Activated CD4-positive, alpha-beta T cell treated with anti-CD3 and anti-CD28 coated beads, Interleukin-2, amount 10 ng/mL, durations not matched to agents 24 days and 14 days (primary cell): ENCODE measurements around the gene RELCH. TPM values are rescaled to one million over a fixed set of nuclear protein-coding genes. Genes with fewer than 3 reads are reported as not detected.

Experiments used
- DNase-seq: peaks from one replicate; pipeline ENCODE4 v3.0.0; 2022
- H3K27ac Mint-ChIP-seq: one replicate; pipeline ENCODE4 v1.8.0; 2022; ENCODE audit warnings: mild to moderate bottlenecking, mixed read lengths
- H3K27me3 Mint-ChIP-seq: one replicate; pipeline ENCODE4 v1.8.0; 2022; ENCODE audit warnings: mixed read lengths
- H3K36me3 Mint-ChIP-seq: one replicate; pipeline ENCODE4 v1.8.0; 2022; ENCODE audit warnings: low read depth, mild to moderate bottlenecking, mixed read lengths
- H3K4me1 Mint-ChIP-seq: one replicate; pipeline ENCODE4 v1.8.0; 2021; ENCODE audit warnings: mixed read lengths
- H3K4me3 Mint-ChIP-seq: one replicate; pipeline ENCODE4 v1.8.0; 2022; ENCODE audit warnings: mild to moderate bottlenecking, moderate library complexity, mixed read lengths
- H3K9me3 Mint-ChIP-seq: one replicate; pipeline ENCODE4 v1.8.0; 2021; ENCODE audit warnings: mixed read lengths
- intact Hi-C: fragments of 100-400 bp; cut with micrococcal nuclease; formaldehyde crosslinking; loops from one replicate; pipeline ENCODE4 v1.15.1; 2023
- total RNA-seq: library from RNA; stranded (reverse); gene quantifications from 2 replicates; pipeline ENCODE4 v1.2.3, GENCODE V29; 2022

Gene RELCH
- total RNA-seq, 1 donor from 2014 or later, result 31.1 TPM

GRCh38 chr18:62249478-62250097, 62.5 kb downstream of the RELCH start:
- DNase-seq, result peak; percentile 89
- H3K4me1 Mint-ChIP-seq, result no peaks in the 10 kb centered on the region
- H3K27me3 Mint-ChIP-seq, result no peaks in the 10 kb centered on the region
- intact Hi-C loops, result loop anchor here (1.0 kb wide), 2 partner anchors 62 to 66 kb away; partner anchors contain the start of genes PIGN and RELCH
- no peaks in the 10 kb centered on the region for H3K9me3 Mint-ChIP-seq
- no peak overlapping the region for H3K4me3 Mint-ChIP-seq
- H3K27ac Mint-ChIP-seq, result no peak overlapping the region
- H3K36me3 Mint-ChIP-seq, result peaks cover 12% of the 10 kb centered on the region

- intact Hi-C loops, result no loop called here
- no peaks in the 10 kb centered on the region for H3K9me3 Mint-ChIP-seq
- no peak overlapping the region for H3K27ac Mint-ChIP-seq
- H3K36me3 Mint-ChIP-seq, result peaks cover 12% of the 10 kb centered on the region
- no peaks in the 10 kb centered on the region for H3K4me1 Mint-ChIP-seq
- DNase-seq, result no peak
- H3K4me3 Mint-ChIP-seq, result no peak overlapping the region
- H3K27me3 Mint-ChIP-seq, result no peaks in the 10 kb centered on the region
These were observed 63.4 kb downstream of the RELCH start for GRCh38 chr18:62250475-62250874.

- Mint-ChIP-seq H3K27me3 (no peaks in the 10 kb centered on the region), H3K4me1 (no peaks in the 10 kb centered on the region), H3K9me3 (no peaks in the 10 kb centered on the region), H3K4me3 (no peak overlapping the region), H3K27ac (no peak overlapping the region), H3K36me3 (peaks cover 38% of the 10 kb centered on the region)
- intact Hi-C loops, result no loop called here
- DNase-seq, result no peak
These were observed 71.0 kb downstream of the RELCH start for GRCh38 chr18:62258093-62258492.

GRCh38 chr18:62258616-62259015, 71.6 kb downstream of the RELCH start:
- Mint-ChIP-seq H3K36me3 (peaks cover 38% of the 10 kb centered on the region), H3K9me3 (no peaks in the 10 kb centered on the region), H3K4me3 (no peak overlapping the region), H3K27ac (no peak overlapping the region), H3K27me3 (no peaks in the 10 kb centered on the region), H3K4me1 (no peaks in the 10 kb centered on the region)
- no peak for DNase-seq
- intact Hi-C loops, result no loop called here

- Mint-ChIP-seq H3K4me3 (no peak overlapping the region), H3K4me1 (peaks cover 3% of the 10 kb centered on the region), H3K9me3 (no peaks in the 10 kb centered on the region), H3K27ac (no peak overlapping the region), H3K36me3 (peaks cover 46% of the 10 kb centered on the region), H3K27me3 (no peaks in the 10 kb centered on the region)
- intact Hi-C loops, result no loop called here
- no peak for DNase-seq
These were observed 75.0 kb downstream of the RELCH start for GRCh38 chr18:62262061-62262460.

GRCh38 chr18:62264984-62265383, 77.9 kb downstream of the RELCH start:
- Mint-ChIP-seq H3K4me3 (no peak overlapping the region), H3K27ac (no peak overlapping the region), H3K4me1 (peaks cover 3% of the 10 kb centered on the region), H3K9me3 (no peaks in the 10 kb centered on the region), H3K36me3 (peaks cover 31% of the 10 kb centered on the region), H3K27me3 (no peaks in the 10 kb centered on the region)
- no peak for DNase-seq
- intact Hi-C loops, result no loop called here

- intact Hi-C loops, result no loop called here
- Mint-ChIP-seq H3K36me3 (peaks cover 28% of the 10 kb centered on the region), H3K4me3 (no peak overlapping the region), H3K9me3 (no peaks in the 10 kb centered on the region), H3K27ac (peak overlapping the region; percentile 2), H3K27me3 (no peaks in the 10 kb centered on the region), H3K4me1 (peaks cover 20% of the 10 kb centered on the region)
- DNase-seq, result no peak
These were observed 90.0 kb downstream of the RELCH start for GRCh38 chr18:62277045-62277444.

GRCh38 chr18:62279561-62279960, 92.5 kb downstream of the RELCH start:
- H3K9me3 Mint-ChIP-seq, result peaks cover 7% of the 10 kb centered on the region
- no peak for DNase-seq
- H3K4me3 Mint-ChIP-seq, result no peak overlapping the region
- H3K36me3 Mint-ChIP-seq, result peaks cover 42% of the 10 kb centered on the region
- no peak overlapping the region for H3K27ac Mint-ChIP-seq
- peaks cover 24% of the 10 kb centered on the region for H3K4me1 Mint-ChIP-seq
- no peaks in the 10 kb centered on the region for H3K27me3 Mint-ChIP-seq
- intact Hi-C loops, result no loop called here

GRCh38 chr18:62280058-62280457, 93.0 kb downstream of the RELCH start:
- intact Hi-C loops, result no loop called here
- Mint-ChIP-seq H3K36me3 (peaks cover 44% of the 10 kb centered on the region), H3K4me1 (peaks cover 24% of the 10 kb centered on the region), H3K27ac (no peak overlapping the region), H3K4me3 (no peak overlapping the region), H3K9me3 (peaks cover 7% of the 10 kb centered on the region), H3K27me3 (no peaks in the 10 kb centered on the region)
- DNase-seq, result no peak

GRCh38 chr18:62280786-62281185, 93.7 kb downstream of the RELCH start:
- peak overlapping the region; percentile 74 for H3K27ac Mint-ChIP-seq
- intact Hi-C loops, result loop anchor here (1.0 kb wide), 1 partner anchor 45 kb away; the partner anchor contains the start of gene TNFRSF11A
- no peak for DNase-seq
- H3K4me1 Mint-ChIP-seq, result peaks cover 28% of the 10 kb centered on the region
- no peak overlapping the region for H3K4me3 Mint-ChIP-seq
- peaks cover 49% of the 10 kb centered on the region for H3K36me3 Mint-ChIP-seq
- no peaks in the 10 kb centered on the region for H3K27me3 Mint-ChIP-seq
- H3K9me3 Mint-ChIP-seq, result peaks cover 7% of the 10 kb centered on the region

GRCh38 chr18:62281684-62282083, 94.6 kb downstream of the RELCH start:
- Mint-ChIP-seq H3K27ac (no peak overlapping the region), H3K36me3 (peaks cover 47% of the 10 kb centered on the region)
- intact Hi-C loops, result loop anchor here (1.0 kb wide), 1 partner anchor 44 kb away; the partner anchor contains the start of gene TNFRSF11A

GRCh38 chr18:62282188-62282629, 95.2 kb downstream of the RELCH start:
- Mint-ChIP-seq H3K27ac (peak overlapping the region; percentile 66), H3K36me3 (peaks cover 45% of the 10 kb centered on the region), H3K9me3 (peaks cover 7% of the 10 kb centered on the region), H3K4me1 (peaks cover 21% of the 10 kb centered on the region), H3K4me3 (no peak overlapping the region), H3K27me3 (no peaks in the 10 kb centered on the region)
- DNase-seq, result no peak
- intact Hi-C loops, result no loop called here

More at GRCh38 chr18:62281684-62282083, 94.6 kb downstream of the RELCH start:
- DNase-seq, result no peak
- peaks cover 7% of the 10 kb centered on the region for H3K9me3 Mint-ChIP-seq
- no peak overlapping the region for H3K4me3 Mint-ChIP-seq
- H3K4me1 Mint-ChIP-seq, result peaks cover 26% of the 10 kb centered on the region
- H3K27me3 Mint-ChIP-seq, result no peaks in the 10 kb centered on the region

GRCh38 chr18:62284637-62285036, 97.6 kb downstream of the RELCH start:
- no peak overlapping the region for H3K4me3 Mint-ChIP-seq
- DNase-seq, result no peak
- peaks cover 56% of the 10 kb centered on the region for H3K36me3 Mint-ChIP-seq
- H3K27ac Mint-ChIP-seq, result no peak overlapping the region
- intact Hi-C loops, result no loop called here
- peaks cover 23% of the 10 kb centered on the region for H3K4me1 Mint-ChIP-seq
- H3K27me3 Mint-ChIP-seq, result no peaks in the 10 kb centered on the region
- H3K9me3 Mint-ChIP-seq, result peaks cover 7% of the 10 kb centered on the region

GRCh38 chr18:62285281-62285680, 98.2 kb downstream of the RELCH start:
- Mint-ChIP-seq H3K4me1 (peaks cover 23% of the 10 kb centered on the region), H3K4me3 (no peak overlapping the region), H3K36me3 (peaks cover 58% of the 10 kb centered on the region), H3K27ac (no peak overlapping the region), H3K9me3 (peaks cover 7% of the 10 kb centered on the region), H3K27me3 (no peaks in the 10 kb centered on the region)
- no peak for DNase-seq
- intact Hi-C loops, result no loop called here
